ENCODE data around the gene TMED6.
"Not testable (repeated sequence)": the region's sequence is repeated elsewhere in the genome, so short reads cannot be mapped to it uniquely, and the experiment has no call there.

Gene TMED6

GRCh38 chr16:69364088-69364487 is 12.5 kb upstream of the TMED6 start:
- Histone ChIP-seq H3K27ac (ENCODE audit: insufficient read depth, low read length, poor library complexity, severe bottlenecking) (no peak overlapping the region), H3K36me3 (ENCODE audit: control insufficient read depth, insufficient read depth, low read length) (peaks cover 48% of the 10 kb centered on the region), H3K4me3 (ENCODE audit: insufficient read depth, low read depth, low read length, poor library complexity, severe bottlenecking) (no peak overlapping the region), H3K9me3 (ENCODE audit: control insufficient read depth, low read length) (no peaks in the 10 kb centered on the region), H3K4me1 (ENCODE audit: control insufficient read depth, insufficient read depth, low read length, poor library complexity, severe bottlenecking) (no peaks in the 10 kb centered on the region), H3K27me3 (replicated peaks; ENCODE audit: control insufficient read depth, insufficient read depth, low read length, poor library complexity, severe bottlenecking) (no peaks in the 10 kb centered on the region)
- no peak for DNase-seq

- no peak for DNase-seq
- H3K27ac ChIP-seq (ENCODE audit: insufficient read depth, low read length, poor library complexity, severe bottlenecking): no peak overlapping the region
- H3K9me3 ChIP-seq (ENCODE audit: control insufficient read depth, low read length): no peaks in the 10 kb centered on the region
- peaks cover 45% of the 10 kb centered on the region for H3K36me3 ChIP-seq (ENCODE audit: control insufficient read depth, insufficient read depth, low read length)
- no peaks in the 10 kb centered on the region for H3K4me1 ChIP-seq (ENCODE audit: control insufficient read depth, insufficient read depth, low read length, poor library complexity, severe bottlenecking)
- H3K27me3 ChIP-seq (replicated peaks; ENCODE audit: control insufficient read depth, insufficient read depth, low read length, poor library complexity, severe bottlenecking): no peaks in the 10 kb centered on the region
- H3K4me3 ChIP-seq (ENCODE audit: insufficient read depth, low read depth, low read length, poor library complexity, severe bottlenecking): no peak overlapping the region
Observed at GRCh38 chr16:69363281-69363717, 11.7 kb upstream of the TMED6 start.

- not testable (repeated sequence) for DNase-seq; H3K27me3 ChIP-seq (replicated peaks; ENCODE audit: control insufficient read depth, insufficient read depth, low read length, poor library complexity, severe bottlenecking)
- peaks cover 36% of the 10 kb centered on the region for H3K36me3 ChIP-seq (ENCODE audit: control insufficient read depth, insufficient read depth, low read length)
Observed at GRCh38 chr16:69360070-69360469, 8.5 kb upstream of the TMED6 start.

GRCh38 chr16:69350536-69351133 is 951 bp downstream of the TMED6 start:
- Histone ChIP-seq H3K4me1 (ENCODE audit: control insufficient read depth, insufficient read depth, low read length, poor library complexity, severe bottlenecking) (no peaks in the 10 kb centered on the region), H3K27ac (ENCODE audit: insufficient read depth, low read length, poor library complexity, severe bottlenecking) (no peak overlapping the region), H3K36me3 (ENCODE audit: control insufficient read depth, insufficient read depth, low read length) (peaks cover 20% of the 10 kb centered on the region), H3K27me3 (replicated peaks; ENCODE audit: control insufficient read depth, insufficient read depth, low read length, poor library complexity, severe bottlenecking) (no peaks in the 10 kb centered on the region), H3K9me3 (ENCODE audit: control insufficient read depth, low read length) (no peaks in the 10 kb centered on the region), H3K4me3 (ENCODE audit: insufficient read depth, low read depth, low read length, poor library complexity, severe bottlenecking) (no peak overlapping the region)
- no peak for DNase-seq

More at GRCh38 chr16:69360070-69360469, 8.5 kb upstream of the TMED6 start:
- not testable (repeated sequence) for H3K4me3 ChIP-seq (ENCODE audit: insufficient read depth, low read depth, low read length, poor library complexity, severe bottlenecking); H3K4me1 ChIP-seq (ENCODE audit: control insufficient read depth, insufficient read depth, low read length, poor library complexity, severe bottlenecking); H3K27ac ChIP-seq (ENCODE audit: insufficient read depth, low read length, poor library complexity, severe bottlenecking); H3K9me3 ChIP-seq (ENCODE audit: control insufficient read depth, low read length)

GRCh38 chr16:69349536-69349935 is 2.0 kb downstream of the TMED6 start:
- no peaks in the 10 kb centered on the region for H3K9me3 ChIP-seq (ENCODE audit: control insufficient read depth, low read length)
- no peaks in the 10 kb centered on the region for H3K4me1 ChIP-seq (ENCODE audit: control insufficient read depth, insufficient read depth, low read length, poor library complexity, severe bottlenecking)
- no peak overlapping the region for H3K4me3 ChIP-seq (ENCODE audit: insufficient read depth, low read depth, low read length, poor library complexity, severe bottlenecking)
- no peaks in the 10 kb centered on the region for H3K27me3 ChIP-seq (replicated peaks; ENCODE audit: control insufficient read depth, insufficient read depth, low read length, poor library complexity, severe bottlenecking)
- DNase-seq: no peak
- no peak overlapping the region for H3K27ac ChIP-seq (ENCODE audit: insufficient read depth, low read length, poor library complexity, severe bottlenecking)
- peaks cover 15% of the 10 kb centered on the region for H3K36me3 ChIP-seq (ENCODE audit: control insufficient read depth, insufficient read depth, low read length)

- no peaks in the 10 kb centered on the region for H3K27me3 ChIP-seq (replicated peaks; ENCODE audit: control insufficient read depth, insufficient read depth, low read length, poor library complexity, severe bottlenecking)
- no peak for DNase-seq
- H3K4me3 ChIP-seq (ENCODE audit: insufficient read depth, low read depth, low read length, poor library complexity, severe bottlenecking): no peak overlapping the region
- no peaks in the 10 kb centered on the region for H3K9me3 ChIP-seq (ENCODE audit: control insufficient read depth, low read length)
- H3K27ac ChIP-seq (ENCODE audit: insufficient read depth, low read length, poor library complexity, severe bottlenecking): no peak overlapping the region
- peaks cover 21% of the 10 kb centered on the region for H3K36me3 ChIP-seq (ENCODE audit: control insufficient read depth, insufficient read depth, low read length)
- H3K4me1 ChIP-seq (ENCODE audit: control insufficient read depth, insufficient read depth, low read length, poor library complexity, severe bottlenecking): no peaks in the 10 kb centered on the region
Observed at GRCh38 chr16:69348222-69348621, 3.4 kb downstream of the TMED6 start.

GRCh38 chr16:69346683-69347082 is 4.9 kb downstream of the TMED6 start:
- no peaks in the 10 kb centered on the region for H3K9me3 ChIP-seq (ENCODE audit: control insufficient read depth, low read length)
- peaks cover 19% of the 10 kb centered on the region for H3K36me3 ChIP-seq (ENCODE audit: control insufficient read depth, insufficient read depth, low read length)
- H3K27me3 ChIP-seq (replicated peaks; ENCODE audit: control insufficient read depth, insufficient read depth, low read length, poor library complexity, severe bottlenecking): no peaks in the 10 kb centered on the region
- H3K4me3 ChIP-seq (ENCODE audit: insufficient read depth, low read depth, low read length, poor library complexity, severe bottlenecking): no peak overlapping the region
- no peak for DNase-seq
- H3K4me1 ChIP-seq (ENCODE audit: control insufficient read depth, insufficient read depth, low read length, poor library complexity, severe bottlenecking): no peaks in the 10 kb centered on the region
- H3K27ac ChIP-seq (ENCODE audit: insufficient read depth, low read length, poor library complexity, severe bottlenecking): no peak overlapping the region

- no peaks in the 10 kb centered on the region for H3K27me3 ChIP-seq (replicated peaks; ENCODE audit: control insufficient read depth, insufficient read depth, low read length, poor library complexity, severe bottlenecking)
- no peaks in the 10 kb centered on the region for H3K9me3 ChIP-seq (ENCODE audit: control insufficient read depth, low read length)
- no peak overlapping the region for H3K27ac ChIP-seq (ENCODE audit: insufficient read depth, low read length, poor library complexity, severe bottlenecking)
- peaks cover 16% of the 10 kb centered on the region for H3K36me3 ChIP-seq (ENCODE audit: control insufficient read depth, insufficient read depth, low read length)
- H3K4me1 ChIP-seq (ENCODE audit: control insufficient read depth, insufficient read depth, low read length, poor library complexity, severe bottlenecking): no peaks in the 10 kb centered on the region
- DNase-seq: no peak
- H3K4me3 ChIP-seq (ENCODE audit: insufficient read depth, low read depth, low read length, poor library complexity, severe bottlenecking): no peak overlapping the region
Observed at GRCh38 chr16:69345923-69346322, 5.7 kb downstream of the TMED6 start.

- no peak for DNase-seq
- no peak overlapping the region for H3K27ac ChIP-seq (ENCODE audit: insufficient read depth, low read length, poor library complexity, severe bottlenecking)
- no peaks in the 10 kb centered on the region for H3K27me3 ChIP-seq (replicated peaks; ENCODE audit: control insufficient read depth, insufficient read depth, low read length, poor library complexity, severe bottlenecking)
- no peaks in the 10 kb centered on the region for H3K9me3 ChIP-seq (ENCODE audit: control insufficient read depth, low read length)
- peaks cover 7% of the 10 kb centered on the region for H3K4me1 ChIP-seq (ENCODE audit: control insufficient read depth, insufficient read depth, low read length, poor library complexity, severe bottlenecking)
- peaks cover 14% of the 10 kb centered on the region for H3K36me3 ChIP-seq (ENCODE audit: control insufficient read depth, insufficient read depth, low read length)
- no peak overlapping the region for H3K4me3 ChIP-seq (ENCODE audit: insufficient read depth, low read depth, low read length, poor library complexity, severe bottlenecking)
Observed at GRCh38 chr16:69344171-69344570, 7.4 kb downstream of the TMED6 start.

GRCh38 chr16:69340095-69340644 is 11.4 kb downstream of the TMED6 start:
- peaks cover 16% of the 10 kb centered on the region for H3K4me1 ChIP-seq (ENCODE audit: control insufficient read depth, insufficient read depth, low read length, poor library complexity, severe bottlenecking)
- no peaks in the 10 kb centered on the region for H3K9me3 ChIP-seq (ENCODE audit: control insufficient read depth, low read length)
- no peak for DNase-seq
- H3K36me3 ChIP-seq (ENCODE audit: control insufficient read depth, insufficient read depth, low read length): peaks cover 21% of the 10 kb centered on the region
- no peaks in the 10 kb centered on the region for H3K27me3 ChIP-seq (replicated peaks; ENCODE audit: control insufficient read depth, insufficient read depth, low read length, poor library complexity, severe bottlenecking)
- H3K27ac ChIP-seq (ENCODE audit: insufficient read depth, low read length, poor library complexity, severe bottlenecking): peak overlapping the region; percentile 87
- peak overlapping the region; percentile 94 for H3K4me3 ChIP-seq (ENCODE audit: insufficient read depth, low read depth, low read length, poor library complexity, severe bottlenecking)
